B cell (primary cell): ENCODE results near the gene ITFG1.

Source experiments
- EZH2 ChIP-seq: IDR thresholded peaks from 2 replicates; pipeline ENCODE4 v1.6.1; 2012; ENCODE audit warnings: borderline replicate concordance, low read depth, mild to moderate bottlenecking, moderate library complexity, low read length; ENCODE audit not compliant: insufficient read depth, poor library complexity, severe bottlenecking
- TF ChIP-seq, protein P1 (sequence below): fragments of 200-600 bp; IDR thresholded peaks from one replicate; pipeline ENCODE4 v1.8.0; 2022; ENCODE audit warnings: antibody characterized with exemption, mild to moderate bottlenecking

DNA sequence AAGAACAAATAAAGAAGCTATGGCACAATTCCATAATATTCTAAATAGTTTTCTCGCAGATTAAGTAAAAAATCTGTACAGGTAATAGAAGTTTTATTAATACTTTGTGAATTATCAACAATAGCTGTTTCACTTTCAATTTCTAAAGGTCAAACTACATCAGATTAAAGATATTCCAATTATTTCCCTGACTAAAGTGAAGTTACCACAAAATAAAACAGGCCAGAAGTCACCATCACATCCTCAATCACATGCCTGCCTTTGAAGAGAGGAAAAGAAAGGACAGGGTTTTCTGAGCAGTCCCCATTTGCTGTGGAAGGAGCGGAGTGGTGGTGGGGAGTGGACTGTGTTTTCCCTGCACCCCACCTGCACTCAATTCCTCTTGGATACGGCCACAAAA is 11.1 kb downstream of the ITFG1 start:
- no peak for TF ChIP-seq EZH2
- TF ChIP-seq, protein P1, sequence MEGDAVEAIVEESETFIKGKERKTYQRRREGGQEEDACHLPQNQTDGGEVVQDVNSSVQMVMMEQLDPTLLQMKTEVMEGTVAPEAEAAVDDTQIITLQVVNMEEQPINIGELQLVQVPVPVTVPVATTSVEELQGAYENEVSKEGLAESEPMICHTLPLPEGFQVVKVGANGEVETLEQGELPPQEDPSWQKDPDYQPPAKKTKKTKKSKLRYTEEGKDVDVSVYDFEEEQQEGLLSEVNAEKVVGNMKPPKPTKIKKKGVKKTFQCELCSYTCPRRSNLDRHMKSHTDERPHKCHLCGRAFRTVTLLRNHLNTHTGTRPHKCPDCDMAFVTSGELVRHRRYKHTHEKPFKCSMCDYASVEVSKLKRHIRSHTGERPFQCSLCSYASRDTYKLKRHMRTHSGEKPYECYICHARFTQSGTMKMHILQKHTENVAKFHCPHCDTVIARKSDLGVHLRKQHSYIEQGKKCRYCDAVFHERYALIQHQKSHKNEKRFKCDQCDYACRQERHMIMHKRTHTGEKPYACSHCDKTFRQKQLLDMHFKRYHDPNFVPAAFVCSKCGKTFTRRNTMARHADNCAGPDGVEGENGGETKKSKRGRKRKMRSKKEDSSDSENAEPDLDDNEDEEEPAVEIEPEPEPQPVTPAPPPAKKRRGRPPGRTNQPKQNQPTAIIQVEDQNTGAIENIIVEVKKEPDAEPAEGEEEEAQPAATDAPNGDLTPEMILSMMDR: no peak
